ENCODE results near the gene LIG3.

GRCh38 chr17:35053204-35053603, 72.9 kb downstream of the LIG3 start:
- no peak for TF ChIP-seq POLR2AphosphoS5 (IDR thresholded peaks at IDR 0.05)
- no peak for TF ChIP-seq POLR2A (IDR thresholded peaks at IDR 0.05)
- no peak for TF ChIP-seq CTCF (IDR thresholded peaks at IDR 0.05)
- no peak for TF ChIP-seq EP300 (IDR thresholded peaks at IDR 0.05)

Data from gastroesophageal sphincter (tissue), 3 donors.